ENCODE results near the gene SLC4A3. TPM values are rescaled to one million over a fixed set of nuclear protein-coding genes. Genes with fewer than 3 reads are reported as not detected.

The SLC4A3 gene
- total RNA-seq, 6 experiments from 2014 or later = 0.14 to 0.42 (median 0.27) TPM; not detected in 1

- peak in 1 of 3 donors; percentile 18 for DNase-seq
- Histone ChIP-seq H3K9me3 (no peaks in the 10 kb centered on the region), H3K36me3 (no peaks in the 10 kb centered on the region), H3K4me3 (no peak overlapping the region), H3K27ac (no peak overlapping the region), H3K4me1 (no peaks in the 10 kb centered on the region), H3K27me3 (peaks cover 0 to 5% of the 10 kb centered on the region in 2 donors)
- WGBS (ENCODE audit: insufficient coverage, low coverage, low lambda C conversion rate, missing lambda C conversion rate) = 64% methylated on average over 9 of the region's 16 CpGs
- no peak for ATAC-seq
- intact Hi-C loops (cut with DNase I) = no loop called here
- TF ChIP-seq CTCF (IDR thresholded peaks at IDR 0.05) (no peak), POLR2A (IDR thresholded peaks at IDR 0.05) (no peak)
These were observed 1.8 kb downstream of the SLC4A3 start for GRCh38 chr2:219628986-219629901.

- Histone ChIP-seq H3K4me3 (no peak overlapping the region), H3K36me3 (no peaks in the 10 kb centered on the region), H3K27ac (no peak overlapping the region), H3K4me1 (no peaks in the 10 kb centered on the region), H3K9me3 (no peaks in the 10 kb centered on the region), H3K27me3 (peaks cover 0 to 5% of the 10 kb centered on the region in 2 donors)
- DNase-seq (peak in 1 of 3 donors; percentile 37), ATAC-seq (peak in 3 of 4 donors; percentile 12 to 14 (median 12))
- intact Hi-C loops (cut with DNase I) = no loop called here
- TF ChIP-seq CTCF (IDR thresholded peaks at IDR 0.05) (no peak), POLR2A (IDR thresholded peaks at IDR 0.05) (no peak)
- 75% methylated on average over 1 of the region's 20 CpGs for WGBS (ENCODE audit: insufficient coverage, low coverage, low lambda C conversion rate, missing lambda C conversion rate)
These were observed 2.7 kb downstream of the SLC4A3 start for GRCh38 chr2:219629976-219630695.

GRCh38 chr2:219630770-219631405, 3.5 kb downstream of the SLC4A3 start:
- Histone ChIP-seq H3K4me3 (no peak overlapping the region), H3K27ac (no peak overlapping the region), H3K36me3 (no peaks in the 10 kb centered on the region), H3K9me3 (no peaks in the 10 kb centered on the region), H3K4me1 (no peaks in the 10 kb centered on the region), H3K27me3 (peaks cover 0 to 5% of the 10 kb centered on the region in 2 donors)
- intact Hi-C loops (cut with DNase I) = no loop called here
- 32% methylated on average over 5 of the region's 17 CpGs for WGBS (ENCODE audit: insufficient coverage, low coverage, low lambda C conversion rate, missing lambda C conversion rate)
- ATAC-seq = peak in 1 of 4 donors; percentile 29
- peak in 2 of 3 donors; percentile 19 to 35 for DNase-seq
- TF ChIP-seq POLR2A (IDR thresholded peaks at IDR 0.05) (no peak), CTCF (IDR thresholded peaks at IDR 0.05) (no peak)

GRCh38 chr2:219631406-219631891, 4.0 kb downstream of the SLC4A3 start:
- H3K4me3 ChIP-seq = no peak overlapping the region
- H3K4me1 ChIP-seq = no peaks in the 10 kb centered on the region
- peaks cover 0 to 5% of the 10 kb centered on the region in 2 donors for H3K27me3 ChIP-seq
- ATAC-seq = no peak
- intact Hi-C loops (cut with DNase I) = no loop called here
- H3K27ac ChIP-seq = no peak overlapping the region
- DNase-seq = peak in 1 of 3 donors; percentile 37
- H3K36me3 ChIP-seq = no peaks in the 10 kb centered on the region
- WGBS (ENCODE audit: insufficient coverage, low coverage, low lambda C conversion rate, missing lambda C conversion rate) = no CpG with 5 or more reads among the region's 9 CpGs
- TF ChIP-seq POLR2A (IDR thresholded peaks at IDR 0.05) = no peak
- TF ChIP-seq CTCF (IDR thresholded peaks at IDR 0.05) = no peak
- no peaks in the 10 kb centered on the region for H3K9me3 ChIP-seq

Data from right lobe of liver (tissue), 6 donors.